IPS-11a (cell line): Measurements from ENCODE around the gene SFMBT2.

ENCODE experiments used
- H3K4me3 ChIP-seq: one replicate; pipeline ENCODE4 v1.5.1; 2013; ENCODE audit warnings: low read depth, low read length, control low read depth

SFMBT2 gene

DNA sequence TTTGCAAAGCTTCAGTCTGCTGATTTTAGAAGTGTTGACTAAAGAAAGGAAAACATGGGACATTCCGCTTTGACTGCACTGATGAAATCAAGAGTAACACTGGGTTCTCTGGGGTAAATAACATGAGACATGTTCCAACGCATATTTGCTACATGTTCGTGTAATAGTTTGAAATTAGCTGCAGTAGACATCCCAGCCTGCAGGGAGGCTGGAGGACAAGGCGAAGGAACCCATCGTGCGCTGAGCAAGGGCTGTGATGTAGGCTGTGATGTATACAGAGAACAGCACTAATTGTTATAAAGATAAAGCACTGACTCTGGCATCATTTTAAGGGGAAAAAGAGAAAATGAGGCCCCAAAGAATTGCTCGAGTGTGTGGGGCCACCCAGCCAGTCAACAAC lies 40.3 kb downstream of the SFMBT2 start:
- no peak overlapping the region for H3K4me3 ChIP-seq

DNA sequence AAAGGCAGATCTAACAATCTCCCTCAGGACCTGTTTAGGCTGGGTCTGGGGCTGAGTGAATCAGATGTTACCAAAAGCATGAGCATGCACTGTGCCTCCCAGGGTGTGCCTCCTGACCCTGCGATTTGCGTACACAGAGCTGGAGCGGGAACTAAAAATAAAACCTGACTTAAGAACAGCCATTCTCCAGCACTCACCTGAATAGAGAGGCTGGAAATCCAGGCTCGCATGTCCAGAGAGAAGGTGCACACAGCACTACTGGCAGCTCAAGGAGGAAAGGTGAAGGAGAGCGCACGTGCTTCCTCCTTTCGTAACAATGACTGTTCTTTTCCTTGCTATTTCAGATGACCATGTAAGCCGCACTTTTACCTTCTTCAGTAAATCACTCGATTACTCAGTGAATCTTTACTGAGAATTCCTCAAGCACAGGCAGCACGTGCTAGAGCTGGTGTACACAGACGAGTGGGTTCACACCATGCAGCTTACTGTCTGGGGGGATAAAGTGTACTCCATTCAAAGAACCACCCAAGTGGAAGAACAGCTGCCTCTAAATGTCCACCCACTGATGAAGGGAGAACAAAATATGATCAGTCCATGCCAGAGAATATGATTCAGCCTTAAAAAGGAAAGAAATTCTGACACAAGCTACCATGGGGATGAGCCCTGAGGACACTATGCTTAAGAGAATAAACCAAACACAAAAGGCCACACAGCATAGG lies 45.6 kb downstream of the SFMBT2 start:
- H3K4me3 ChIP-seq: no peak overlapping the region

DNA sequence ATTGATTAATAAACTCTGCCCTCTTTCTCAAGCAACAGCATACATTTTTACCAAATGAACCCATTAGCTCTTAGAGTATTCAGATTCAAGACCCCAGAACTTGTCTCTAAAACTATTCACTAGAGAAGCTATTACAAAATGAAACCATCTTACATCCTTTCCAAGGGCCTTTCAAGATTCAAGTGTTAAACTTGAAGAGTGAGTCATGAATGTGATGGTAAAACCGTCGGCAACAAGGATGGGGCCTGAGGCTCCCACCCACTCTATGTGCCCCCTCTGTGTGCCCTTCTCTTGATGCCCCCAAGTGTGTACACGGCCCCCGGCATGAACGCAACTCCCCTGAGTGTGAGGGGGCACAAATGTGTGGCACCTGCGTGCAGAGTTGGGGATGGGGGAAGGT lies 46.4 kb downstream of the SFMBT2 start:
- no peak overlapping the region for H3K4me3 ChIP-seq

DNA sequence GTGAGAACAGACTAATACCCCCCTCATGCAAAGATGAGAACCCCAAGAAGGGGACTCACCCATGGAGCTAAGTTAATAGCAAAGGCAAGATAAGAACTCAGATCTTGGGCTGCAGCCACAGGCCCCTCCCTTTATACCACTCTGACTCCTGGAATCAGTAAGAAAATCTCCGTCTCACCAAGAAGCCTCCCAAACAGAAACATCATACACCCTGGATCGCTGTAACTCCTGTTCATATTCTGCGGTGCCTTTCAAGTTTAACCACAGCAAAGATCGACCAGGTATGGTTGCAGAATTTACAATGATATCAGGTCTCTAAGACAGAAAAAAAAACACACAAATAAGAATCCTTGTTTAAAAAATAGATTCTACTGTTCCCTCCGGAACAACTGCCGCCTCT lies 47.1 kb downstream of the SFMBT2 start:
- no peak overlapping the region for H3K4me3 ChIP-seq

DNA sequence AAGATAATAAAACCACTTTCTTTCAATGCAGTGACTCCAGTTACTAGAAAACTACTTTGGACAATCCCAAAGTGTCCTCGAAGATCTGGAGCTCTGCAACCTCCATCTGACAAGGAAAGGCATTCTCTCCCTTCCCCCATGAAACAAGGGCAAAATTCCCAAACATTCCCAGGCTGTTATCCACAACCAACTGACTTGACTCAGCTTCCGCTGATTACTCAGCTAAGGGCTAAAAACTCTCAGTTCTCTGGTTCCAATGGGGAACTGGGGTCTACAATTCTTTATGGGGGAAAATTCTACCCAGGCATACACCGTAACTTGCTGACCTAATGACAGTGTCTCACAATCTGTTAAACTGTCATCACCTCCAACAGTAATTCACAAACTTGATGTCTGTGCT lies 48.4 kb downstream of the SFMBT2 start:
- no peak overlapping the region for H3K4me3 ChIP-seq

DNA sequence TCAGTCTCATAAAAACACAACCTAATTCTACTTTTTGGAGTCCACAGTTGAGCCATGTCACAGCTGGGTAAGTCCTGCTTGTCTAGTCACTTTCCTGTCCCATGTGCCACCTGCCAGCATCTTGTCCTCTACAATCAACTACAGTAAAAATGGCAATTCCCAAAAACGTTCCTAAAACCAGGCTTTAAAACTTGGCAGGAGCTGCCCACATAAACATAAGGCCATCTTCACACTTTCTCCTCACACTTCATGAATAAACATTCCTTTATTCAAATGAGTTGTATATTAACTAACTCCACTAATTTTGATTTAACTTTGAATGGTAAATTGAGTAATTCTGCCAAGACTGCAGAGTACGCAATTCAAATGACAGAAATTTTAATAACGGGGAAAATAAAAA lies 49.5 kb downstream of the SFMBT2 start:
- no peak overlapping the region for H3K4me3 ChIP-seq

DNA sequence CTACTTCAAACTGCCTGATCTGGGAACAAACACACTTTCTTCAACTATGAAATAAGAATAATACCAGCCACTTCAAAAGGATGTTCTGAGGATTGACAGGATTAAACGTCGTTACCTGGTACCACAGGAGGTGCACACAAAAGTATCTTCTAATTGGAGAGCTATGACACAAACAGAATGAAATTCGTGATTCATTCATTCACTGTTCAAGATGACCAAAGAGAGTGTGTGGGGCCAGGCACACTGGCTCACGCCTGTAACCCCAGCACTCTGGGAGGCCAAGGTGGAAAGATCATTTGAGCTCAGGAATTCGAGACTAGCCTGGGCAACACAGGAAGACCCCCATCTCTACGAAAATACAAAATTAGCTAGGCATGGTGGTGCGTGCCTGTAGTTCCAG lies 50.9 kb downstream of the SFMBT2 start:
- H3K4me3 ChIP-seq: no peak overlapping the region

DNA sequence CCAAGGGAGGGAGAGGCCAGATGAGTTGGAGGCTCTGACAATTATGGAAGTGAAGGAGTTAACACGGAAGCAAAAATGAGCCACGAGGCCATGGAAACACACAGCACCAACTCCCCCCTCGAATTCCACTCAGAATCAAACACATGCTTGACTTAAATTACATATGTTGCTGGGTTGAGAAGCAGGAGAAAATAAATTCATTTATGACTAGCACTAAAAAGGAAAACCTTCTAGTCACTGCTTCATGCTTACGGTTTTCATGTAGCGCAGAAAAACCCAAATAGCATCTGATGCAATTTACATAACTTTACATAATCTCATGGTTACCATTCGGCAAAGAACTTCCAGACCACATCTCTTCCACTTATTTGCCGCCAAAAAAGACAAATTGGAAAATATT lies 51.5 kb downstream of the SFMBT2 start:
- H3K4me3 ChIP-seq: no peak overlapping the region

DNA sequence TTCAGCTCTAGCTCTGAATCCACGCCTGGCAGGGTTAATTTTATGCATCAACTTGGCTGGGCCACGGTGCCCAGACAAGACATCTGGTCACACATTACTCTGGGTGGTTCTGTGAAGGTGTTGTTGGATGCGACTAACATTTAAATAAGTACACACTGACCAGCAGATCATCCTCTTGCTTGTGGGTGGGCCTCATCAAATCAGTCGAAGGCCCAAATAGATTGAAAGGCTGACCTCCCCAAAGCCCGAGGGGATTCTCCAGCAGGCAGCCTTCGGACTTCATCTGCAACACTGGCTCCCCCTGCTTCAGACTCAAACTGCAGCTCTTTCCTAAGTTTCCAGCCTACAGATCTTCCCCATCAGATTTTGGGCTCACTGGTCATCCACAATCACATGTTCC lies 53.6 kb downstream of the SFMBT2 start:
- no peak overlapping the region for H3K4me3 ChIP-seq

DNA sequence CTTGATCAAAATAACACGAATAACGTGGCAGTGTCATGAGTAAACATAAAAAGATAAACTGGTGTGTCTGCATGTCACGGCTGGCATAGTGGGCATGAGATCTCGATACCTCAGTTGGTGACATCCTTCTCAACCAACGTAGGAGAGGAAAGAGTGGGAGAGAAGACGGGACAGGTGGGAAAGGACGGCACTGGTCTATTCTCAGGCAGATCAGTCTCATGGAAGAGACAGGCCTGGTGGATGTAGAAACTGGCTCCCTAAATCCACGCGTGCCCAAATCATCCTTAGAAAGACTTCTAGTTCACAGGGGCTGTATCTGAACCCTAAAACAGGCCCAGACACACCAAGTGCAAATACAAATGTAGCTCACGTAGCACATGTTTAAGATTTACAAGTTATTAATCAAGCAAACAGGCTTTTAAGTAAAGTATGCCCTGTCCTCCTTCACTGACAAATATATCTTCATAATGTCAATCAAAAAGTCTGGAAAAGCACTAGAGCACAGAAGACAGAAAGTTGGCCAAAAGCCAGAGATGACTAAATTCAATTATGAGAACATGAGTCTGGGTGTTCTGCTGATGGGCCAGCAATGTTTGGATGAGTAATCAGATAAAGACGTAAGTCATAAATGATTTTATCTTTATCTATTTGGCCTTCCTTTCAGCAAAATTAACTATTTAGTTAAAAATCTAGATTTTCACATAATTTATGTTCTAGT lies 56.3 kb downstream of the SFMBT2 start:
- H3K4me3 ChIP-seq: no peak overlapping the region

DNA sequence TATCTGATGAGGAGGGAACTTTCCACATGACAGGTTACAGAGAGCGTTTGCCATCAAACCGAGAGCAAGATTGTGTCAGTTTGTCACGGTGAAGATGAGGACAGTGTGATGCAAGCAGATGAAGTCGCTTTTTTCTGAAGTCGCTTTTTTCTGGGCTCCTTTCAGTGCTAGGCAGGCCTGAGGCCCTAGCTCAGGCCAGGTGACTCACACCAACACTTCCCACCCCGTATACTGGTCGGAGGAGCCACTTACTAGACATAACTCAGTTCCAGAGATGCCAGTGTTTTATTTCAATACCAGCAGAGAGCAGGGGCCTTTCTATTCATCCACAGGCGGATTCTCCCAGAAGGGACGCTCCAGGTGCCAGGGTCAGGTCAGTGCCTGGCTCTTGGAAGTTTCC lies 58.9 kb downstream of the SFMBT2 start:
- no peak overlapping the region for H3K4me3 ChIP-seq

DNA sequence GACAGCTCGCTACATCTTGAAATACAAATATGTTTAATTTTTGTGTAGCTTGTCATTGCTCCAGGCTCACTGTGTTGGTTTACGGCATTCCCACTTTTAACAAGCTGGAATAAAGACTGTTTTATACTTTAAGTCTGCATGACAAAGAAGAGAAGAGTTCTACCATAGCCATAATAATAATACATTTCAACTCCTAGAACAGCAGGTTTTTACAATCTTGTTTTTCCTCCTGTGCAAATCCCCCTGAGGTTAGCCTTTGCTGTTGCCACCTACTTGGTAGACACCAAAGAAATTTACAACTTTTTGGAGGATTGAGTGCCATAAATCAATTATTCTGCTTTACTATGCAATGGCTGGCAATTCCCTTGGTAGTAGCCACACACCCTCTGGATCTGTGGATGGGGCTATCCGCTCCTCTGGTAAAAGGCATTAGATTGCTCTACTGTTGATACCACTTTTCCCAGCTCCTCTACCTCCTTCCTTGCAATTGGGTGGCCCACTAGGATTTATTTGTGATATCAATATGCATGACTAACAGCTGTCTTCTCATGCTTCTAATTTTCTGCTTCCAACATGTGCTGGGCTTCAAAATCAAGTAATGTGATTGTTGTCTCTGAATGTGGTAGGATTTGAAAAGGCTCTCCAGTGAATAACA lies 60.2 kb downstream of the SFMBT2 start:
- H3K4me3 ChIP-seq: no peak overlapping the region

DNA sequence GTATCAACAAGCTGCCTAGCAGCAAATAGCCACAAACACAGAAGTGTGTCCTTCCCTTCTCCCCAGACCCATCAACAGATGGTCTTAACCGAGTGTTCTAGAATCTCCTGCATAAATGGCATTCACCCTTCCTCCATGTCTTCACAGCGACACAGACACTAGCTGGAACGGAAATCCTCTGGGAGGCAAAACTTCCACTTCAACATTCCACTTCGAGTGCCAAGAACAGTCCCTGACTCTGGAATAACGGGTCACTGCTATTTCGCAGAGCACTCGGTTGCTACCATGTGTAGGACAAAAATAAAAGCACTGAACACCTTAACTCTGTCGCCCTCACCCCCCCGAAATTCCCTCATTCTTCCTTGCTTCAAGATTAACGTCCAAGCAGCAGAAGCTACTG lies 65.1 kb downstream of the SFMBT2 start:
- no peak overlapping the region for H3K4me3 ChIP-seq

DNA sequence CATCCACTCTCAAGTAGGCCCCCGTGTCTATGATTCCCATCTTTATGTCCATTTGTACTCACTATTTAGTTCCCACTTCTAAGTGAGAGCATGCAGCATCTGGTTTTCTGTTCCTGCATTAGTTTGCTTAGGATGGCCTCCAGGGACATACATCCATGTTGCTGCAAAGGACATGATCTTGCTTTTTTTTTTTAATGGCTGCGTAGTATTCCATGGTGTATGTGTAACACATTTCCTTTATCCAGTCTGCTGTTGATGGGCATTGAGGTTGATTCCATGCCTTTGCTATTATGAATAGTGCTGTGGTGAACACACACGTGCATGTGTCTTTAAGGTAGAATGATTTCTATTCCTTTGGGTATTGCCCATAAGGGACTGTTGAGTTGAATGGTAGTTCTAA lies 67.8 kb downstream of the SFMBT2 start:
- H3K4me3 ChIP-seq: no peak overlapping the region

DNA sequence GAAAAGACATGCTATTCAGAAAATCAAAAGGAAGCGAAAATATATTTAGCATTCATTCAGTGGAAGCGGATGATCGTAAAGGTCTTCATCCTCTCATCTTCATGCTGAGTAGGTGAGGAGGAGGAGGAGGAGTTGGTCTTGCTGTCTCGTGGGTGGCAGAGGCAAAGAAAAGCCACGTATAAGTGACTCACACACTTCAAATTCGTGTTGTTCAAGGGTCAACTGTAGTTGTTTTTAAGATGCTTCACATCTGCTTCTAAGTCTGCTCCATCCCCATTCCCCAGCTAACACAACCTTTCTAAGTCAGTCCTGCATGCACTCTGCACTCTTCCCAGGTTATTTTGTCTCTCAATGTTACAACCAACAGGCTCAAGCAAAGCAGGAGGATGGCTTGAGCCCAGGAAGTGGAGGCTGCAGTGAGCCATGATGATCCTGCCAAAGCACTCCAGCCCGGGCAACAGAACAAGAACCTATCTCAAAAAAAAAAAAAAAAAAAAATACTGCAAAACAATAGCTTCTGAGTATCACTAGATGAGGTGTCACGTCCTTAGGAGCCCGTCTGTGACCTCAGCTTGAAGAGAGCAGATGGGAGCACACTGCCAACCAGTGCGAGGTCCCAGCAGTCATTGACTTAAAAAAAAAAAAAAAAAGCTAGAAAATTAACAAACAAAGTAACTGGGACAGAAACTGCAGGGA lies 70.5 kb downstream of the SFMBT2 start:
- no peak overlapping the region for H3K4me3 ChIP-seq

DNA sequence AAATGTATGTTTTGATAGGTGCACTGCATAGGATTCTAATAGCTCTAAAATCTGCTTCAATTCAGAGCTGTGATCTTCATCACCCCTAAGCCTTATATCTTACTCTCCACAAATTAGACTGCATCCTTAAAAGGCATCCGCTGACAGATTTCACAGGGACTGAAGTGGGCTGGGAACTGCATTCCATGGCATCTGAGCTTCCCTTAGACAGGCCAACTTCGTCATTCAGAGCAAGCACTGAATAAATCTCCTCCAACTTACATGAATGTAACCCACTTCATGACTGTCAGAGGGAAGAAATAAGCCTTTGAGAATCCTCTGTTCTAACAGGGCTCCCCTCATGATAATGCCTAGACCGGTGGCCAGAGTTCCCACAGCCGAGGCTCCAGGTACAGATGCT lies 71.3 kb downstream of the SFMBT2 start:
- H3K4me3 ChIP-seq: no peak overlapping the region

DNA sequence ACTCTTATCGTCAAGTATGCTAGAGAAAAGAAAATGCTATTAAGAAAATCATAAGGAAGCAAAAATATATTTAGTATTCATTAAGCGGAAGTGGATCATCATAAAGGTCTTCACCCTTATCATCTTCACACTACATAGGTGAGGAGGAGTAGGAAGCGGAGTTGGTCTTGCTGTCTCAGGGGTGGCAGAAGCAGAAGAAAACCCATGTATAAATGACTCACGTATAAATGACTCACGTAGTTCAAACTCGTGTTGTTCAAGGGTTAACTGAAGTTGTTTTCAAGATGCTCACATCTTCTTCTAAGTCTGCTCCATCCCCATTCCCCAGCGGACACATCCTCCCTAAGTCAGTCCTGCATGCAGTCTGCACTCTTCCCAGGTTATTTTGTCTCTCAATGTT lies 72.4 kb downstream of the SFMBT2 start:
- H3K4me3 ChIP-seq: no peak overlapping the region

DNA sequence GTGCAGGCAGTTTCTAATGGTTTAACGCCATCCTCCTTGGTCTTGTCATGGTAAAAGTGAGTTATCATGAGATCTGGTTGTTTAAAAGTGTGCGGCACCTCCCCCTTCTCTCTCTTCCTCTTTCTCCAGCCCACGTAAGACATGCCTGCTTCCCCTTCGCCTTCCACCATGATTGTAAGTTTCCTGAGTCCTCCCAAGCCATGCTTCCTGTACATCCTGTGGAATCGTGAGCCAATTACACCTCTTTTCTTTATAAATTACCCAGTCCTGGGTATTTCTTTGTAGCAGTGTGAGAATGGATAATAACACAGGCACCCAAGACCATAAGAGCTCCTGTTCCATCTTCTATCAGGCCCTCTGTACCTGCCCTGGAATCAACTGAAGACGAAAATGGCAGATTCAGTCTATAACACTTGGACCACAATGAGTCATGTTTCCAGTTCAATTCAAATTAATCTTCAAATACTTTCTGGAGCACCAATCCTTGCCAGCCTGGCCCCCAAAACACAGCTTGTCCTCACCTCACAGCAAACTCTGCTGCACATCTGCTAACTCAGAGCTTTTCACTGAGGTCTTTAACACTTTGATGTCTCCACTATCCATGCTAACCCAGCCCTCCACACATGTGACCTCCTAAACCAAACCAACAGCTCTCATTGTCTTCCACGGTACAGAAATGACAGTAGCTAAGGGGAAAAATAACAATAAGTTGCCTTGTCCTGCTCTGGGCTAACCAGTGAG lies 73.2 kb downstream of the SFMBT2 start:
- H3K4me3 ChIP-seq: no peak overlapping the region

DNA sequence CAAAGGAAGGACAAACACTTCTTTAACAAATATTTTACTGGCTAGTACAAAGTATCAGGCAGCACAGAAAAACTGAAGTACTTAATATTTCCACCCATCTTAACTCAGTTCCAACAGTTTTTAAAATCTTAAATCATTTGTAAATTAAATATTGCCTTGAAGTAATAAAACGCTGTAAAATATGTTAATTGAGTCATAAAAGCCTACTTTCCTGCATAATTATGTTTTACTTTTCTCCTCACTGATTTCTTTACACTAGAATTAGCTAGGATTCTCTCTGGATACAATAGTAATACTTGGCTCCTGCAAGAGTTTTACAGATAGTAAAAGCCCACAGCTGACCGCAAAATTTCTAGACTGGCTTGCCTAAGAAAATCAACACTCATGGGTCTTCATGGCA lies 74.9 kb downstream of the SFMBT2 start:
- no peak overlapping the region for H3K4me3 ChIP-seq

DNA sequence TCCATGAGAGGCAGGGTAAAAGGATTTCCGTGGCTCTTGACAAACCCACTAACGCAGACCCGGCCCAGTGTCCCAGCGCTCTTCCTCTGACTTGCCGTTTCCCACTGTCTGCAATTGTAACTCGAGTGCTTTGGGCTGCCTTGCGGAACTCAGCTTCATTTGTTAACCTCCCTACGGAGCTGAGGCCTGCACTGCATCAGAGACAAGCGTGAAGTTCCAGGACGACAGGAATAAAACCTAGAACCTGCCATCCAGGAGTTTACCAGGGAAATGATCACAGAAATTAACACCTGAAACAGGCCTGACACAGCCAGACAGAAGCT lies 76.2 kb downstream of the SFMBT2 start:
- H3K4me3 ChIP-seq: no peak overlapping the region

DNA sequence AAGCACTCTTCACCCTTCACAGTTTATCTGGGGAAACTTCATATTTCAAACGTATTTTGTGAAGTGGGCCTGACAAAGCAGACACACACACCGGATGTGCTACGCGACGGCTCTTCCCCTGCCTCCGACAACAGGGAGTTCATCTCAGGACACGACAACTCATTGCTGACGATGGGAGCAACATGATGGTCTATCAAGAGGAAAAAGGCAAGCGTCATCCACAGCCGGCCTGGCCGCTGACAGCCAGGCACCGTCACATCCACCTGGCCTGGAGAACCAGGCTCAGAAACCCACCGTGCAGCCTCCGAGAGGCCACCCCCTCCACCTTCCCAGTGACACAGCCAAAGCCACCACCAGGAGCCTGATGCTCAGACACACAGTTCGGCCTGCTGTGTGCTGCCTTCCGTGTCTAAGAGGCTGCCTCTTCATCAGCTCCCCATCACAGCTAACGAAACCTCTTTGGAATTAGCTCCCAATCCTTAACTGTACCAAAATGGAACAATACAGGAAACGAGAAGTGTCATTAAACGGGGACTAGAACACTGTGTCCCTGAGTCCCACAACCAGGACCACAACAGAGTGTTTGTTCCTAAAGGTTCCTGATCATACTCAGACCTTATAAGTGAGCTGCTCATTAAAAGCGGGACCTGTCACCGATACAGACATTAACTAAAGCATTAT lies 76.7 kb downstream of the SFMBT2 start:
- no peak overlapping the region for H3K4me3 ChIP-seq
